ENCODE results near the gene PDCL3. TPM values are rescaled to one million over a fixed set of nuclear protein-coding genes. Genes with fewer than 3 reads are reported as not detected.

The PDCL3 gene
- total RNA-seq, 1 donor from 2014 or later = 23.9 TPM

DNA sequence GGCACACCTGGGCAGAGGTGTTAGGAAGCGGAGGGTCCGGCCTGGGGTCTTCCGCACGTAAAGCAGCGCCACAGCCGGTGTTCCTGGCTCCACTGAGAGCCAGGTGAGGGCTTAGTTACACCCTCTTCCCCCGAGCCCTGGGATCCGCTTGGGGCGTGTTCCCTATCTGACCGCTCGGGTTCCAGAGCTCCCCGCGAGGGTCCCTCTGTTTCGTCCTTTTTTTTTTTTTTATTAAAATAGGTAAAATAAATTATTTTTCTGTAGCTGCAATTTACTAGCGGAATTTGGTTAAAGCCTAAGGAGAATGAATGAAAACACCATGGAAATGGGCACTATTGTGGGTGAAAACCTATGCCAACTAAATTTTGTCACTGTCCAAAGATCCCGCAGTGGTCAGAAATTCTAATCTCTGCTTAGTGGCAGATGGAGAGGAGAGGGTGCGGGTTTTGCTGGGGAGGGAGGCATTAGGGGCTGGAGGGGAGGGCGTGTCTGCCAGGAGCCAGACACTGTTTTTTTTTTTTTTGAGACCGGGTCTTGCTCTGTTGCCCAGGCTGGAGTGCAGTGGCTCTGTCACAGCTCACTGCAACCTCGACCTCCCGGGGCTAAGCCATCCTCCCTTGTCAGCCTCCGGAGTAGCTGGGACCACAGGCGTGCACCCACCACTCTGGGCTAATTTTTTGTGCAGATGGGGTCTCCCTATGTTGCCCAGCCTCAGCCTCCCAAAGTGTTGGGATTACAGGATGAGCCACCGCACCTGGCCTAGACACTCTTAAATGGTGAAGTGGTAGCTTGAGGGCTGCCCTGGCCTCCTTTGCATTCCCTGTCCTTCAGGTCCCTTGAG is 834 bp downstream of the PDCL3 start:
- Histone ChIP-seq H3K36me3 (ENCODE audit: control insufficient read depth, insufficient read depth, low read length) (peaks cover 2% of the 10 kb centered on the region), H3K4me3 (ENCODE audit: low read depth, low read length) (peak overlapping the region; percentile 76), H3K27me3 (ENCODE audit: control insufficient read depth, insufficient read depth, low read length) (no peaks in the 10 kb centered on the region)
- no peak for TF ChIP-seq CTCF (IDR thresholded peaks at IDR 0.05; ENCODE audit: insufficient read depth, low read length, poor library complexity, severe bottlenecking)
- no peak for DNase-seq (ENCODE audit: low read depth)

- no peaks in the 10 kb centered on the region for H3K27me3 ChIP-seq (ENCODE audit: control insufficient read depth, insufficient read depth, low read length)
- no peak for DNase-seq (ENCODE audit: low read depth)
- H3K4me3 ChIP-seq (ENCODE audit: low read depth, low read length) = no peak overlapping the region
- TF ChIP-seq CTCF (IDR thresholded peaks at IDR 0.05; ENCODE audit: insufficient read depth, low read length, poor library complexity, severe bottlenecking) = no peak
- peaks cover 2% of the 10 kb centered on the region for H3K36me3 ChIP-seq (ENCODE audit: control insufficient read depth, insufficient read depth, low read length)
Observed at GRCh38 chr2:100568989-100569388, 6.2 kb downstream of the PDCL3 start.

- DNase-seq (ENCODE audit: low read depth) = no peak
- Histone ChIP-seq H3K27me3 (ENCODE audit: control insufficient read depth, insufficient read depth, low read length) (no peaks in the 10 kb centered on the region), H3K36me3 (ENCODE audit: control insufficient read depth, insufficient read depth, low read length) (no peaks in the 10 kb centered on the region), H3K4me3 (ENCODE audit: low read depth, low read length) (no peak overlapping the region)
- TF ChIP-seq CTCF (IDR thresholded peaks at IDR 0.05; ENCODE audit: insufficient read depth, low read length, poor library complexity, severe bottlenecking) = no peak
Observed at GRCh38 chr2:100571668-100572067, 8.9 kb downstream of the PDCL3 start.

DNA sequence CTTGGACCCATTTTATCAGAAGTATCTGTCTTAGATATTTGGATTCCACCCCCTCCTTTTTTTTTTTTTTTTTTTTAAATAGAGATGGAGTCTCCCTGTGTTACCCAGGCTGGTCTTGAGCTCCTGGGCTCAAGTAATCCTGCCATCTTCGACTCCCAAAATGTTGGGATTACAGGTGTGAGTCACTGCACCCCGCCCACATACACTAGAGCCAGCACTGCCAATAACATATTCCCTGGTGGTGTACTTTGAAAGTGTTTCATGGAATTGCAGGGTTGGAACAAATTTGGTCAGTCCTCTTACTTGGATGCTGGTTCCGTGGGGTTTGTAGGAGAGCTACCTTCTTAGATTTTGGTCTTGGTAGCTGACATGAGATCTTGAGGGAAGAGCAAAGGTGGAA is 15.0 kb downstream of the PDCL3 start:
- TF ChIP-seq CTCF (IDR thresholded peaks at IDR 0.05; ENCODE audit: insufficient read depth, low read length, poor library complexity, severe bottlenecking) = no peak
- no peak overlapping the region for H3K4me3 ChIP-seq (ENCODE audit: low read depth, low read length)
- H3K27me3 ChIP-seq (ENCODE audit: control insufficient read depth, insufficient read depth, low read length) = no peaks in the 10 kb centered on the region
- H3K36me3 ChIP-seq (ENCODE audit: control insufficient read depth, insufficient read depth, low read length) = no peaks in the 10 kb centered on the region
- no peak for DNase-seq (ENCODE audit: low read depth)

GRCh38 chr2:100580367-100581276 is 17.8 kb downstream of the PDCL3 start:
- Histone ChIP-seq H3K27me3 (ENCODE audit: control insufficient read depth, insufficient read depth, low read length) (no peaks in the 10 kb centered on the region), H3K36me3 (ENCODE audit: control insufficient read depth, insufficient read depth, low read length) (no peaks in the 10 kb centered on the region), H3K4me3 (ENCODE audit: low read depth, low read length) (no peak overlapping the region)
- no peak for TF ChIP-seq CTCF (IDR thresholded peaks at IDR 0.05; ENCODE audit: insufficient read depth, low read length, poor library complexity, severe bottlenecking)
- no peak for DNase-seq (ENCODE audit: low read depth)

Data from kidney epithelial cell (primary cell).